ENCODE measurements around the gene DHRS12.

The DHRS12 gene

GRCh38 chr13:51742611-51743010 lies 61.4 kb downstream of the DHRS12 start:
- H3K9ac ChIP-seq (ENCODE audit: low read length) = no peak overlapping the region
- no peak overlapping the region for H2BK120ac ChIP-seq (ENCODE audit: low read depth, low read length)
- H3K27me3 ChIP-seq (ENCODE audit: insufficient read depth, low read length, poor library complexity) = no peaks in the 10 kb centered on the region
- H3K56ac ChIP-seq (ENCODE audit: low read length) = no peak overlapping the region
- no peak overlapping the region for H2BK5ac ChIP-seq (ENCODE audit: low read length)
- no peaks in the 10 kb centered on the region for H3K79me1 ChIP-seq (ENCODE audit: low read length)
- no peak overlapping the region for H3K23ac ChIP-seq (ENCODE audit: low read length)
- no peak overlapping the region for H3K4me3 ChIP-seq (ENCODE audit: low read length)
- no peak for DNase-seq
- H3K18ac ChIP-seq (ENCODE audit: low read length) = no peak overlapping the region
- H3K4me2 ChIP-seq (ENCODE audit: low read length) = no peak overlapping the region
- no peaks in the 10 kb centered on the region for H3K4me1 ChIP-seq (ENCODE audit: control insufficient read depth, low read depth, low read length)
- no peak overlapping the region for H4K8ac ChIP-seq (ENCODE audit: low read depth, low read length)
- H3K36me3 ChIP-seq (ENCODE audit: control insufficient read depth, insufficient read depth, low read length) = no peaks in the 10 kb centered on the region
- no peak overlapping the region for H3K27ac ChIP-seq (ENCODE audit: low read depth, low read length)
- H3K79me2 ChIP-seq (ENCODE audit: control insufficient read depth, insufficient read depth, low read length) = no peaks in the 10 kb centered on the region
- WGBS (ENCODE audit: extremely low coverage, insufficient coverage, low lambda C conversion rate) = 100% methylated on average over 2 of the region's 2 CpGs
- H4K5ac ChIP-seq (ENCODE audit: low read length) = no peak overlapping the region
- H2BK15ac ChIP-seq (replicated peaks; ENCODE audit: low read depth) = no peak overlapping the region
- no peak overlapping the region for H3K4ac ChIP-seq (ENCODE audit: low read depth, low read length)
- no peak overlapping the region for H2AK5ac ChIP-seq (ENCODE audit: low read length)

GRCh38 chr13:51742031-51742430 lies 61.9 kb downstream of the DHRS12 start:
- Histone ChIP-seq H4K8ac (ENCODE audit: low read depth, low read length) (no peak overlapping the region), H3K56ac (ENCODE audit: low read length) (no peak overlapping the region), H3K23ac (ENCODE audit: low read length) (no peak overlapping the region), H3K4ac (ENCODE audit: low read depth, low read length) (no peak overlapping the region), H2BK5ac (ENCODE audit: low read length) (no peak overlapping the region), H2BK120ac (ENCODE audit: low read depth, low read length) (no peak overlapping the region), H3K79me2 (ENCODE audit: control insufficient read depth, insufficient read depth, low read length) (no peaks in the 10 kb centered on the region), H3K4me2 (ENCODE audit: low read length) (no peak overlapping the region), H3K4me3 (ENCODE audit: low read length) (no peak overlapping the region), H3K27ac (ENCODE audit: low read depth, low read length) (no peak overlapping the region), H2BK15ac (replicated peaks; ENCODE audit: low read depth) (no peak overlapping the region), H3K36me3 (ENCODE audit: control insufficient read depth, insufficient read depth, low read length) (no peaks in the 10 kb centered on the region), H4K5ac (ENCODE audit: low read length) (no peak overlapping the region), H3K4me1 (ENCODE audit: control insufficient read depth, low read depth, low read length) (no peaks in the 10 kb centered on the region), H3K27me3 (ENCODE audit: insufficient read depth, low read length, poor library complexity) (no peaks in the 10 kb centered on the region), H2AK5ac (ENCODE audit: low read length) (no peak overlapping the region), H3K79me1 (ENCODE audit: low read length) (no peaks in the 10 kb centered on the region), H3K18ac (ENCODE audit: low read length) (no peak overlapping the region), H3K9ac (ENCODE audit: low read length) (no peak overlapping the region)
- DNase-seq = no peak
- WGBS (ENCODE audit: extremely low coverage, insufficient coverage, low lambda C conversion rate) = no CpG with 5 or more reads among the region's 2 CpGs

GRCh38 chr13:51740698-51741097 lies 63.3 kb downstream of the DHRS12 start:
- H3K27ac ChIP-seq (ENCODE audit: low read depth, low read length) = no peak overlapping the region

GRCh38 chr13:51739027-51739764 lies 64.8 kb downstream of the DHRS12 start:
- no peak overlapping the region for H2AK5ac ChIP-seq (ENCODE audit: low read length)
- H3K18ac ChIP-seq (ENCODE audit: low read length) = no peak overlapping the region
- H4K8ac ChIP-seq (ENCODE audit: low read depth, low read length) = no peak overlapping the region
- no peak overlapping the region for H3K4me3 ChIP-seq (ENCODE audit: low read length)
- no peaks in the 10 kb centered on the region for H3K36me3 ChIP-seq (ENCODE audit: control insufficient read depth, insufficient read depth, low read length)
- no peak overlapping the region for H4K5ac ChIP-seq (ENCODE audit: low read length)
- H3K4me1 ChIP-seq (ENCODE audit: control insufficient read depth, low read depth, low read length) = no peaks in the 10 kb centered on the region
- H3K27me3 ChIP-seq (ENCODE audit: insufficient read depth, low read length, poor library complexity) = no peaks in the 10 kb centered on the region
- H3K9ac ChIP-seq (ENCODE audit: low read length) = no peak overlapping the region
- H2BK15ac ChIP-seq (replicated peaks; ENCODE audit: low read depth) = no peak overlapping the region
- no peaks in the 10 kb centered on the region for H3K79me1 ChIP-seq (ENCODE audit: low read length)
- no peak overlapping the region for H3K23ac ChIP-seq (ENCODE audit: low read length)
- H3K4ac ChIP-seq (ENCODE audit: low read depth, low read length) = no peak overlapping the region
- H2BK5ac ChIP-seq (ENCODE audit: low read length) = no peak overlapping the region
- no peak overlapping the region for H2BK120ac ChIP-seq (ENCODE audit: low read depth, low read length)
- DNase-seq = no peak
- H3K4me2 ChIP-seq (ENCODE audit: low read length) = no peak overlapping the region
- no CpG with 5 or more reads among the region's 6 CpGs for WGBS (ENCODE audit: extremely low coverage, insufficient coverage, low lambda C conversion rate)
- H3K27ac ChIP-seq (ENCODE audit: low read depth, low read length) = no peak overlapping the region
- H3K79me2 ChIP-seq (ENCODE audit: control insufficient read depth, insufficient read depth, low read length) = no peaks in the 10 kb centered on the region
- H3K56ac ChIP-seq (ENCODE audit: low read length) = no peak overlapping the region

More at GRCh38 chr13:51740698-51741097, 63.3 kb downstream of the DHRS12 start:
- DNase-seq = no peak
- Histone ChIP-seq H3K56ac (ENCODE audit: low read length) (no peak overlapping the region), H3K4ac (ENCODE audit: low read depth, low read length) (no peak overlapping the region), H3K4me3 (ENCODE audit: low read length) (no peak overlapping the region), H3K9ac (ENCODE audit: low read length) (no peak overlapping the region), H4K8ac (ENCODE audit: low read depth, low read length) (no peak overlapping the region), H3K79me2 (ENCODE audit: control insufficient read depth, insufficient read depth, low read length) (no peaks in the 10 kb centered on the region), H3K36me3 (ENCODE audit: control insufficient read depth, insufficient read depth, low read length) (no peaks in the 10 kb centered on the region), H2AK5ac (ENCODE audit: low read length) (no peak overlapping the region), H2BK120ac (ENCODE audit: low read depth, low read length) (no peak overlapping the region), H2BK15ac (replicated peaks; ENCODE audit: low read depth) (no peak overlapping the region), H3K4me2 (ENCODE audit: low read length) (no peak overlapping the region), H3K4me1 (ENCODE audit: control insufficient read depth, low read depth, low read length) (no peaks in the 10 kb centered on the region), H3K23ac (ENCODE audit: low read length) (no peak overlapping the region), H3K18ac (ENCODE audit: low read length) (no peak overlapping the region), H4K5ac (ENCODE audit: low read length) (no peak overlapping the region), H3K27me3 (ENCODE audit: insufficient read depth, low read length, poor library complexity) (no peaks in the 10 kb centered on the region), H3K79me1 (ENCODE audit: low read length) (no peaks in the 10 kb centered on the region), H2BK5ac (ENCODE audit: low read length) (no peak overlapping the region)
- WGBS (ENCODE audit: extremely low coverage, insufficient coverage, low lambda C conversion rate) = no CpG with 5 or more reads among the region's 5 CpGs

GRCh38 chr13:51738226-51738905 lies 65.6 kb downstream of the DHRS12 start:
- WGBS (ENCODE audit: extremely low coverage, insufficient coverage, low lambda C conversion rate) = no CpG with 5 or more reads among the region's 2 CpGs

More at GRCh38 chr13:51738226-51738905, 65.6 kb downstream of the DHRS12 start:
- Histone ChIP-seq H2AK5ac (ENCODE audit: low read length) (no peak overlapping the region), H3K79me1 (ENCODE audit: low read length) (no peaks in the 10 kb centered on the region), H3K18ac (ENCODE audit: low read length) (no peak overlapping the region), H3K4me3 (ENCODE audit: low read length) (no peak overlapping the region), H3K79me2 (ENCODE audit: control insufficient read depth, insufficient read depth, low read length) (no peaks in the 10 kb centered on the region), H2BK120ac (ENCODE audit: low read depth, low read length) (no peak overlapping the region), H3K27ac (ENCODE audit: low read depth, low read length) (no peak overlapping the region), H3K4me1 (ENCODE audit: control insufficient read depth, low read depth, low read length) (peaks cover 2% of the 10 kb centered on the region), H3K23ac (ENCODE audit: low read length) (no peak overlapping the region), H4K5ac (ENCODE audit: low read length) (no peak overlapping the region), H3K56ac (ENCODE audit: low read length) (no peak overlapping the region), H3K36me3 (ENCODE audit: control insufficient read depth, insufficient read depth, low read length) (no peaks in the 10 kb centered on the region), H3K4me2 (ENCODE audit: low read length) (no peak overlapping the region), H3K4ac (ENCODE audit: low read depth, low read length) (no peak overlapping the region), H2BK15ac (replicated peaks; ENCODE audit: low read depth) (no peak overlapping the region), H3K9ac (ENCODE audit: low read length) (no peak overlapping the region), H2BK5ac (ENCODE audit: low read length) (no peak overlapping the region), H4K8ac (ENCODE audit: low read depth, low read length) (no peak overlapping the region), H3K27me3 (ENCODE audit: insufficient read depth, low read length, poor library complexity) (no peaks in the 10 kb centered on the region)
- DNase-seq = no peak

Data from mesendoderm (in vitro differentiated cells).